Measurements from ENCODE around the gene DNAJB5.

DNA sequence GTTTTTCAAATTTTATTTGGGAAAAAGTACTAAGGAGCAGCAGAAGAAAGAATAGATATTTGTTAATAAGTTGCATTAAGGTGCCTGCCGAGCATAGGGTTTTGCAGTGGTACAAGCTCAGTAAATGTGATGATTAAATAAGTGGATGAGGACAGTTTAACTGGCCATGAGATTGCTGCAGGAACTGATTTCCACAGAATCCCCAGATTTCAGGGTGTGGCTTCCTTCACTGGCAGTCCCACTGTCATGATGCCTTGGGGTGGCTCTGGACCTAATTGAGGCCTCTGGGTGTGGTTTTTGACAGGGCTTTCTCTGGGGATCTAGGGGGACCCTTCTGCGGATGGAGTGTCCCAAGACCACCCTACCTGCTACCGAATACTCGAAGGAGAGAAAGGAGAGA is 30.1 kb upstream of the DNAJB5 start:
- TF ChIP-seq POLR2A (IDR thresholded peaks at IDR 0.05; ENCODE audit: extremely low read depth, insufficient read length): no peak
- TF ChIP-seq, protein P1, sequence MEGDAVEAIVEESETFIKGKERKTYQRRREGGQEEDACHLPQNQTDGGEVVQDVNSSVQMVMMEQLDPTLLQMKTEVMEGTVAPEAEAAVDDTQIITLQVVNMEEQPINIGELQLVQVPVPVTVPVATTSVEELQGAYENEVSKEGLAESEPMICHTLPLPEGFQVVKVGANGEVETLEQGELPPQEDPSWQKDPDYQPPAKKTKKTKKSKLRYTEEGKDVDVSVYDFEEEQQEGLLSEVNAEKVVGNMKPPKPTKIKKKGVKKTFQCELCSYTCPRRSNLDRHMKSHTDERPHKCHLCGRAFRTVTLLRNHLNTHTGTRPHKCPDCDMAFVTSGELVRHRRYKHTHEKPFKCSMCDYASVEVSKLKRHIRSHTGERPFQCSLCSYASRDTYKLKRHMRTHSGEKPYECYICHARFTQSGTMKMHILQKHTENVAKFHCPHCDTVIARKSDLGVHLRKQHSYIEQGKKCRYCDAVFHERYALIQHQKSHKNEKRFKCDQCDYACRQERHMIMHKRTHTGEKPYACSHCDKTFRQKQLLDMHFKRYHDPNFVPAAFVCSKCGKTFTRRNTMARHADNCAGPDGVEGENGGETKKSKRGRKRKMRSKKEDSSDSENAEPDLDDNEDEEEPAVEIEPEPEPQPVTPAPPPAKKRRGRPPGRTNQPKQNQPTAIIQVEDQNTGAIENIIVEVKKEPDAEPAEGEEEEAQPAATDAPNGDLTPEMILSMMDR (IDR thresholded peaks at IDR 0.05; ENCODE audit: low read depth, low read length): no peak

All from NB4 (cell line).